HepG2 (cell line): ENCODE results near the gene AAR2. TPM values are rescaled to one million over a fixed set of nuclear protein-coding genes. Genes with fewer than 3 reads are reported as not detected.
A peak's percentile ranks its signal among the peaks of the same experiment; 100 is the strongest.

ENCODE experiments used
- DNMT3B ChIP-seq: conservative IDR thresholded peaks from 2 replicates; pipeline ENCODE4 v1.6.1; 2016; ENCODE audit warnings: missing biosample characterization, control low read depth
- FOXK1 ChIP-seq: sonication (generic); formaldehyde crosslinking; IDR thresholded peaks from 2 replicates; pipeline ENCODE4 v1.4.0; 2020; ENCODE audit warnings: low read depth, missing genetic modification reagents, borderline replicate concordance
- HMG20A ChIP-seq: IDR thresholded peaks from 2 replicates; pipeline ENCODE4 v1.6.1; 2016; ENCODE audit warnings: borderline replicate concordance
- IKZF4 ChIP-seq: sonication (generic); formaldehyde crosslinking; IDR thresholded peaks from 2 replicates; pipeline ENCODE4 v1.5.1; 2020; ENCODE audit warnings: borderline replicate concordance, mild to moderate bottlenecking, low read depth, missing genetic modification reagents; ENCODE audit errors: not compliant biosample characterization
- JARID2 ChIP-seq: sonication (generic); formaldehyde crosslinking; IDR thresholded peaks from 2 replicates; pipeline ENCODE4 v1.8.1; 2023; ENCODE audit warnings: missing genetic modification reagents, inconsistent platforms; ENCODE audit not compliant: insufficient replicate concordance
- NCOR1 ChIP-seq: fragments of 200-600 bp; sonication (generic); IDR thresholded peaks from 2 replicates; pipeline ENCODE4 v1.7.0; 2017; ENCODE audit warnings: antibody characterized with exemption, low read length, borderline replicate concordance
- NFIB ChIP-seq: sonication (generic); formaldehyde crosslinking; IDR thresholded peaks from 2 replicates; pipeline ENCODE4 v1.9.0; 2021; ENCODE audit warnings: missing genetic modification reagents, mild to moderate bottlenecking, borderline replicate concordance
- POLR2AphosphoS2 ChIP-seq: IDR thresholded peaks from 2 replicates; pipeline ENCODE4 v1.6.1; 2011; ENCODE audit warnings: low read depth, low read length, improper control_type of control experiment
- ZNF121 ChIP-seq: sonication (generic); formaldehyde crosslinking; IDR thresholded peaks from 2 replicates; pipeline ENCODE4 v1.5.0; 2020; ENCODE audit warnings: mild to moderate bottlenecking, missing genetic modification reagents
- ZNF569 ChIP-seq: sonication (generic); formaldehyde crosslinking; IDR thresholded peaks from 2 replicates; pipeline ENCODE4 v1.5.0; 2020; ENCODE audit warnings: mild to moderate bottlenecking, missing genetic modification reagents, moderate library complexity, borderline replicate concordance
- ZNF839 ChIP-seq: sonication (generic); formaldehyde crosslinking; IDR thresholded peaks from 2 replicates; pipeline ENCODE4 v1.4.0; 2020; ENCODE audit warnings: missing genetic modification reagents, mild to moderate bottlenecking, borderline replicate concordance
- ZNF841 ChIP-seq: sonication (generic); formaldehyde crosslinking; IDR thresholded peaks from 2 replicates; pipeline ENCODE4 v1.8.1; 2023; ENCODE audit warnings: missing genetic modification reagents, borderline replicate concordance
- ZSCAN29 ChIP-seq: sonication (generic); formaldehyde crosslinking; conservative IDR thresholded peaks from 2 replicates; pipeline ENCODE4 v1.4.0; 2020; ENCODE audit warnings: mild to moderate bottlenecking, missing genetic modification reagents
- ZSCAN30 ChIP-seq: sonication (generic); formaldehyde crosslinking; IDR thresholded peaks from 2 replicates; pipeline ENCODE4 v1.5.0; 2020; ENCODE audit warnings: mild to moderate bottlenecking, missing genetic modification reagents
- polyA plus RNA-seq, 8 experiments: library from polyadenylated mRNA; depleted of rRNA in 3 of 8; stranded (reverse) in 7 of 8; unstranded in 1 of 8; fragments of >200 nt; fragmentation: Illumina TruSeq in 4 of 8; extraction: Trizol in 4 of 8; gene quantifications; 2 replicates each; pipeline versions ENCODE4 v1.2.1 to v1.2.3, GENCODE V29; 2011 to 2016; ENCODE audit warnings: low read depth in 4 of 8, missing spikeins in 1 of 8, mixed read lengths in 1 of 8; ENCODE audit not compliant: insufficient read depth in 1 of 8
- total RNA-seq, 5 experiments: library from RNA; depleted of rRNA; stranded (reverse); fragments of >200 nt; fragmentation: Illumina TruSeq; extraction: Trizol; gene quantifications; 2 replicates each; pipeline ENCODE4 v1.2.3, GENCODE V29; 2016; ENCODE audit warnings: low read depth in 1 of 5
- TF ChIP-seq, protein P1 (sequence below): sonication (generic); formaldehyde crosslinking; IDR thresholded peaks from 2 replicates; pipeline ENCODE4 v1.4.0; 2020; ENCODE audit warnings: low read depth, missing genetic modification reagents
- TF ChIP-seq, protein P2 (sequence below): IDR thresholded peaks from 2 replicates; pipeline ENCODE4 v1.6.1; 2012; ENCODE audit warnings: inconsistent platforms
- TF ChIP-seq, protein P3 (sequence below): sonication (generic); formaldehyde crosslinking; IDR thresholded peaks from 2 replicates; pipeline ENCODE4 v1.9.0; 2021; ENCODE audit warnings: missing genetic modification reagents, mild to moderate bottlenecking, borderline replicate concordance
- TF ChIP-seq, protein P4 (sequence below): sonication (generic); formaldehyde crosslinking; IDR thresholded peaks from 2 replicates; pipeline ENCODE4 v1.5.0; 2020; ENCODE audit warnings: mild to moderate bottlenecking, missing genetic modification reagents
- TF ChIP-seq, protein P5 (sequence below): IDR thresholded peaks from 2 replicates; pipeline ENCODE4 v1.6.1; 2016; ENCODE audit warnings: mild to moderate bottlenecking

The AAR2 gene
- total and polyA plus RNA-seq, 2 of the 13 experiments (the other 11 are each of a cell fraction or from before 2014, with no cell fraction given), result 45.2 to 46.2 TPM

DNA sequence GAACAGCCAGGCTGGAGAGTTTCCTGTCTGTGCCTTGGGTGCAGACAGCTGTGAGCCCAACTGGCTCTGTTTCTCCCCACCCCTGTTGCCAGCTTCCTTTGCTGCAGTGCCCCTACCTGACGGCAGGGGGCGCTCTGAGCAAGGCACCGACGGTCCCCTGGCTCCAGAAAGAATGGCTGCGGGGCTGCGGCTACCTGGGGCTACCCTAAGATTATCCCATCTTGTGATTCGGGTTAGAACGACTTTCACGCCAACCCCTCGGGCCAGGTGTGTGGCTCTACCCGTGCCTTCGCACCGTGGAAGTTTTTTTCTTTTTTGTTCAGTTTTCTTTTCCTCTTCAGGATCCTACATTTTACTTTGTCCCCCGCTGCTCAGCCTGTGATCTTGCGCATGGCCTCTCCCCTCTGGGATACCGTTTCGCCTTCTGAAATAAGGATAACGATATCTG, 33.4 kb upstream of the AAR2 start (continued):
- TF ChIP-seq ZNF839 (CRISPR knock-in tag), result no peak
- no peak for TF ChIP-seq DNMT3B
- no peak for TF ChIP-seq NFIB (CRISPR knock-in tag)
- no peak for TF ChIP-seq ZSCAN29 (CRISPR knock-in tag)
- TF ChIP-seq IKZF4 (CRISPR knock-in tag), result no peak
- TF ChIP-seq, protein P1, sequence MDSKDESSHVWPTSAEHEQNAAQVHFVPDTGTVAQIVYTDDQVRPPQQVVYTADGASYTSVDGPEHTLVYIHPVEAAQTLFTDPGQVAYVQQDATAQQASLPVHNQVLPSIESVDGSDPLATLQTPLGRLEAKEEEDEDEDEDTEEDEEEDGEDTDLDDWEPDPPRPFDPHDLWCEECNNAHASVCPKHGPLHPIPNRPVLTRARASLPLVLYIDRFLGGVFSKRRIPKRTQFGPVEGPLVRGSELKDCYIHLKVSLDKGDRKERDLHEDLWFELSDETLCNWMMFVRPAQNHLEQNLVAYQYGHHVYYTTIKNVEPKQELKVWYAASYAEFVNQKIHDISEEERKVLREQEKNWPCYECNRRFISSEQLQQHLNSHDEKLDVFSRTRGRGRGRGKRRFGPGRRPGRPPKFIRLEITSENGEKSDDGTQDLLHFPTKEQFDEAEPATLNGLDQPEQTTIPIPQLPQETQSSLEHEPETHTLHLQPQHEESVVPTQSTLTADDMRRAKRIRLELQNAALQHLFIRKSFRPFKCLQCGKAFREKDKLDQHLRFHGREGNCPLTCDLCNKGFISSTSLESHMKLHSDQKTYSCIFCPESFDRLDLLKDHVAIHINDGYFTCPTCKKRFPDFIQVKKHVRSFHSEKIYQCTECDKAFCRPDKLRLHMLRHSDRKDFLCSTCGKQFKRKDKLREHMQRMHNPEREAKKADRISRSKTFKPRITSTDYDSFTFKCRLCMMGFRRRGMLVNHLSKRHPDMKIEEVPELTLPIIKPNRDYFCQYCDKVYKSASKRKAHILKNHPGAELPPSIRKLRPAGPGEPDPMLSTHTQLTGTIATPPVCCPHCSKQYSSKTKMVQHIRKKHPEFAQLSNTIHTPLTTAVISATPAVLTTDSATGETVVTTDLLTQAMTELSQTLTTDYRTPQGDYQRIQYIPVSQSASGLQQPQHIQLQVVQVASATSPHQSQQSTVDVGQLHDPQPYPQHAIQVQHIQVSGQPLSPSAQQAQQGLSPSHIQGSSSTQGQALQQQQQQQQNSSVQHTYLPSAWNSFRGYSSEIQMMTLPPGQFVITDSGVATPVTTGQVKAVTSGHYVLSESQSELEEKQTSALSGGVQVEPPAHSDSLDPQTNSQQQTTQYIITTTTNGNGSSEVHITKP (CRISPR knock-in tag), result no peak
- TF ChIP-seq JARID2 (CRISPR knock-in tag), result peak; percentile 33
- TF ChIP-seq NCOR1, result no peak
- no peak for TF ChIP-seq ZSCAN30
- no peak for TF ChIP-seq HMG20A (CRISPR knock-in tag)
- TF ChIP-seq ZNF121, result no peak
- TF ChIP-seq FOXK1 (CRISPR knock-in tag), result peak; percentile 20; the same call in 1 of the 2 replicates
- TF ChIP-seq, protein P2, sequence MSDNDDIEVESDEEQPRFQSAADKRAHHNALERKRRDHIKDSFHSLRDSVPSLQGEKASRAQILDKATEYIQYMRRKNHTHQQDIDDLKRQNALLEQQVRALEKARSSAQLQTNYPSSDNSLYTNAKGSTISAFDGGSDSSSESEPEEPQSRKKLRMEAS, result no peak
- TF ChIP-seq ZNF841 (CRISPR knock-in tag), result no peak
- TF ChIP-seq POLR2AphosphoS2, result no peak
- TF ChIP-seq, protein P3, sequence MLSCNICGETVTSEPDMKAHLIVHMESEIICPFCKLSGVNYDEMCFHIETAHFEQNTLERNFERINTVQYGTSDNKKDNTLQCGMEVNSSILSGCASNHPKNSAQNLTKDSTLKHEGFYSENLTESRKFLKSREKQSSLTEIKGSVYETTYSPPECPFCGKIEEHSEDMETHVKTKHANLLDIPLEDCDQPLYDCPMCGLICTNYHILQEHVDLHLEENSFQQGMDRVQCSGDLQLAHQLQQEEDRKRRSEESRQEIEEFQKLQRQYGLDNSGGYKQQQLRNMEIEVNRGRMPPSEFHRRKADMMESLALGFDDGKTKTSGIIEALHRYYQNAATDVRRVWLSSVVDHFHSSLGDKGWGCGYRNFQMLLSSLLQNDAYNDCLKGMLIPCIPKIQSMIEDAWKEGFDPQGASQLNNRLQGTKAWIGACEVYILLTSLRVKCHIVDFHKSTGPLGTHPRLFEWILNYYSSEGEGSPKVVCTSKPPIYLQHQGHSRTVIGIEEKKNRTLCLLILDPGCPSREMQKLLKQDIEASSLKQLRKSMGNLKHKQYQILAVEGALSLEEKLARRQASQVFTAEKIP, result no peak
- TF ChIP-seq ZNF569 (CRISPR knock-in tag), result no peak
- TF ChIP-seq, protein P4, sequence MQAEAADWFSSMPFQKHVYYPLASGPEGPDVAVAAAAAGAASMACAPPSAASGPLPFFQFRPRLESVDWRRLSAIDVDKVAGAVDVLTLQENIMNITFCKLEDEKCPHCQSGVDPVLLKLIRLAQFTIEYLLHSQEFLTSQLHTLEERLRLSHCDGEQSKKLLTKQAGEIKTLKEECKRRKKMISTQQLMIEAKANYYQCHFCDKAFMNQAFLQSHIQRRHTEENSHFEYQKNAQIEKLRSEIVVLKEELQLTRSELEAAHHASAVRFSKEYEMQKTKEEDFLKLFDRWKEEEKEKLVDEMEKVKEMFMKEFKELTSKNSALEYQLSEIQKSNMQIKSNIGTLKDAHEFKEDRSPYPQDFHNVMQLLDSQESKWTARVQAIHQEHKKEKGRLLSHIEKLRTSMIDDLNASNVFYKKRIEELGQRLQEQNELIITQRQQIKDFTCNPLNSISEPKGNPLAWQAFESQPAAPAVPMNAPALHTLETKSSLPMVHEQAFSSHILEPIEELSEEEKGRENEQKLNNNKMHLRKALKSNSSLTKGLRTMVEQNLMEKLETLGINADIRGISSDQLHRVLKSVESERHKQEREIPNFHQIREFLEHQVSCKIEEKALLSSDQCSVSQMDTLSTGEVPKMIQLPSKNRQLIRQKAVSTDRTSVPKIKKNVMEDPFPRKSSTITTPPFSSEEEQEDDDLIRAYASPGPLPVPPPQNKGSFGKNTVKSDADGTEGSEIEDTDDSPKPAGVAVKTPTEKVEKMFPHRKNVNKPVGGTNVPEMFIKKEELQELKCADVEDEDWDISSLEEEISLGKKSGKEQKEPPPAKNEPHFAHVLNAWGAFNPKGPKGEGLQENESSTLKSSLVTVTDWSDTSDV, result no peak; the same call in 1 of the 2 replicates
- TF ChIP-seq, protein P5, sequence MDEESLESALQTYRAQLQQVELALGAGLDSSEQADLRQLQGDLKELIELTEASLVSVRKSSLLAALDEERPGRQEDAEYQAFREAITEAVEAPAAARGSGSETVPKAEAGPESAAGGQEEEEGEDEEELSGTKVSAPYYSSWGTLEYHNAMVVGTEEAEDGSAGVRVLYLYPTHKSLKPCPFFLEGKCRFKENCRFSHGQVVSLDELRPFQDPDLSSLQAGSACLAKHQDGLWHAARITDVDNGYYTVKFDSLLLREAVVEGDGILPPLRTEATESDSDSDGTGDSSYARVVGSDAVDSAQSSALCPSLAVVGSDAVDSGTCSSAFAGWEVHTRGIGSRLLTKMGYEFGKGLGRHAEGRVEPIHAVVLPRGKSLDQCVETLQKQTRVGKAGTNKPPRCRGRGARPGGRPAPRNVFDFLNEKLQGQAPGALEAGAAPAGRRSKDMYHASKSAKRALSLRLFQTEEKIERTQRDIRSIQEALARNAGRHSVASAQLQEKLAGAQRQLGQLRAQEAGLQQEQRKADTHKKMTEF, result peak; percentile 28; the same call in 1 of the 2 replicates
